WTC11 (cell line): ENCODE results near the gene CAPZA3. TPM values are rescaled to one million over a fixed set of nuclear protein-coding genes. Genes with fewer than 3 reads are reported as not detected.

Experiments used
- ATAC-seq: fragments of 200-7000 bp; cut with Tn5 transposase; 2 replicates; pipeline ENCODE4 v1.10.0; 2021; ENCODE audit warnings: mild to moderate bottlenecking, moderate library complexity
- CTCF ChIA-PET: fragments of 300-600 bp; sonication (Branson Sonifier 250); formaldehyde crosslinking; loops from one replicate; lab custom pipeline; 2021; ENCODE audit warnings: antibody characterized with exemption; lab: Charles Lee
- POLR2A ChIA-PET: fragments of 350-600 bp; sonication (Branson Sonifier 250); formaldehyde crosslinking; loops from one replicate; lab custom pipeline; 2021; ENCODE audit warnings: antibody characterized with exemption; lab: Charles Lee
- DNase-seq: peaks from one replicate; pipeline ENCODE4 v3.0.0; 2021; ENCODE audit warnings: low spot score
- H3K27ac Mint-ChIP-seq: 2 replicates; pipeline ENCODE4 v1.8.0; 2021; ENCODE audit warnings: mixed read lengths
- H3K27me3 Mint-ChIP-seq: 2 replicates; pipeline ENCODE4 v1.8.0; 2021; ENCODE audit warnings: low read depth, mild to moderate bottlenecking, moderate library complexity, mixed read lengths
- H3K36me3 Mint-ChIP-seq: 2 replicates; pipeline ENCODE4 v1.8.0; 2021; ENCODE audit warnings: mixed read lengths
- H3K4me1 Mint-ChIP-seq: 2 replicates; pipeline ENCODE4 v1.8.0; 2022; ENCODE audit warnings: mixed read lengths
- H3K4me3 Mint-ChIP-seq: 2 replicates; pipeline ENCODE4 v1.8.0; 2021; ENCODE audit warnings: mild to moderate bottlenecking, moderate library complexity, mixed read lengths
- H3K9me3 Mint-ChIP-seq: 2 replicates; pipeline ENCODE4 v1.8.0; 2021; ENCODE audit warnings: mixed read lengths
- CBFB ChIP-seq: sonication (generic); formaldehyde crosslinking; IDR thresholded peaks from 2 replicates; pipeline ENCODE4 v1.8.1; 2022; ENCODE audit warnings: mild to moderate bottlenecking, low read depth, missing genetic modification reagents
- ELF4 ChIP-seq: sonication (generic); formaldehyde crosslinking; IDR thresholded peaks from 2 replicates; pipeline ENCODE4 v1.8.1; 2022; ENCODE audit warnings: low read depth, mild to moderate bottlenecking, moderate library complexity, missing genetic modification reagents
- FOXK1 ChIP-seq: sonication (generic); formaldehyde crosslinking; IDR thresholded peaks from 2 replicates; pipeline ENCODE4 v1.8.0; 2022; ENCODE audit warnings: mild to moderate bottlenecking, moderate library complexity, missing genetic modification reagents
- GABPB1 ChIP-seq: sonication (generic); formaldehyde crosslinking; IDR thresholded peaks from 2 replicates; pipeline ENCODE4 v1.8.1; 2023; ENCODE audit warnings: mild to moderate bottlenecking, missing genetic modification reagents
- IRF2 ChIP-seq: sonication (generic); formaldehyde crosslinking; IDR thresholded peaks from 2 replicates; pipeline ENCODE4 v1.8.0; 2022; ENCODE audit warnings: low read depth, missing genetic modification reagents, borderline replicate concordance
- MXD4 ChIP-seq: fragments of 250-450 bp; sonication (Bioruptor Pico); IDR thresholded peaks from 2 replicates; pipeline ENCODE4 v1.8.0; 2021; ENCODE audit warnings: mild to moderate bottlenecking, moderate library complexity, borderline replicate concordance
- MYBL2 ChIP-seq: sonication (generic); formaldehyde crosslinking; IDR thresholded peaks from 2 replicates; pipeline ENCODE4 v1.8.1; 2023; ENCODE audit warnings: mild to moderate bottlenecking, moderate library complexity, missing genetic modification reagents
- NFYB ChIP-seq: sonication (generic); formaldehyde crosslinking; conservative IDR thresholded peaks from 2 replicates; pipeline ENCODE4 v1.8.0; 2022; ENCODE audit warnings: low read depth, missing genetic modification reagents
- NR1H2 ChIP-seq: sonication (generic); formaldehyde crosslinking; IDR thresholded peaks from 2 replicates; pipeline ENCODE4 v1.9.0; 2021; ENCODE audit warnings: mild to moderate bottlenecking, moderate library complexity, missing genetic modification reagents
- SP1 ChIP-seq: sonication (generic); formaldehyde crosslinking; conservative IDR thresholded peaks from 2 replicates; pipeline ENCODE4 v1.8.1; 2022; ENCODE audit warnings: missing genetic modification reagents
- TEAD1 ChIP-seq: sonication (generic); formaldehyde crosslinking; IDR thresholded peaks from 2 replicates; pipeline ENCODE4 v1.8.0; 2022; ENCODE audit warnings: mild to moderate bottlenecking, missing genetic modification reagents
- TP53 ChIP-seq: sonication (generic); formaldehyde crosslinking; IDR thresholded peaks from 2 replicates; pipeline ENCODE4 v1.8.1; 2023; ENCODE audit warnings: mild to moderate bottlenecking, missing genetic modification reagents
- ZNF219 ChIP-seq: sonication (generic); formaldehyde crosslinking; IDR thresholded peaks from 2 replicates; pipeline ENCODE4 v1.8.0; 2023; ENCODE audit warnings: missing genetic modification reagents, mild to moderate bottlenecking, borderline replicate concordance
- ZNF317 ChIP-seq: sonication (generic); formaldehyde crosslinking; IDR thresholded peaks from 2 replicates; pipeline ENCODE4 v1.8.1; 2023; ENCODE audit warnings: low read depth, mild to moderate bottlenecking, moderate library complexity, missing genetic modification reagents, borderline replicate concordance
- ZNF416 ChIP-seq: fragments of 250-450 bp; sonication (Bioruptor Pico); IDR thresholded peaks from 2 replicates; pipeline ENCODE4 v1.9.0; 2021; ENCODE audit warnings: mild to moderate bottlenecking, inconsistent platforms
- total RNA-seq: library from RNA; stranded (reverse); gene quantifications from 3 replicates; pipeline ENCODE4 v1.2.3, GENCODE V29; 2021
- TF ChIP-seq, protein P1 (sequence below): fragments of 250-450 bp; sonication (Bioruptor Pico); conservative IDR thresholded peaks from 2 replicates; pipeline ENCODE4 v1.9.0; 2021; ENCODE audit warnings: mild to moderate bottlenecking
- TF ChIP-seq, protein P2 (sequence below): fragments of 250-450 bp; sonication (Bioruptor Pico); IDR thresholded peaks from 2 replicates; pipeline ENCODE4 v1.9.0; 2021; ENCODE audit warnings: mild to moderate bottlenecking, borderline replicate concordance
- TF ChIP-seq, protein P3 (sequence below): fragments of 250-450 bp; sonication (Bioruptor Pico); IDR thresholded peaks from 2 replicates; pipeline ENCODE4 v1.9.0; 2021; ENCODE audit warnings: mild to moderate bottlenecking
- TF ChIP-seq, protein P4 (sequence below): sonication (generic); formaldehyde crosslinking; IDR thresholded peaks from 2 replicates; pipeline ENCODE4 v1.8.1; 2022; ENCODE audit warnings: low read depth, missing genetic modification reagents, borderline replicate concordance
- TF ChIP-seq, protein P5 (sequence below): sonication (generic); formaldehyde crosslinking; IDR thresholded peaks from 2 replicates; pipeline ENCODE4 v1.8.0; 2022; ENCODE audit warnings: mild to moderate bottlenecking, missing genetic modification reagents

CAPZA3 gene
- total RNA-seq, 1 experiment from 2014 or later, result not detected

DNA sequence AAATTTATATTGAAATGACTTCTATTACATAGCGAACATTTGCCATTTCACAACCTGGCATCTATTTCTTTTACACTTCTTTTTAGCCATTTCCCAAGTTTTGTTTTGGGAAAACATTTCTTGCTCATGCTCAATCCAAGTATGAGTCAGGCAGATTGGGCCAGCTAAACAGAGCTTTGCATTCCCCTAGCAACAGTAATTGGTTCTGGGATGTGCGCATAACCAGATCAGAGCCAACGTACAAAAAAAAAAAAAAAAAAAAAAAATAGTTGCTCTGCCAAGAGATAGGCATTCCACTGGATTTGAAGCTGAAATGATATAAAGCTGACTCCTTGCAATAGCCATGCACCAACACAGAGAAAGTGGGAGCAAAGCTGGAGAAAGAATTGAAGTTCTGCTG, 37.6 kb upstream of the CAPZA3 start:
- ChIA-PET CTCF (interaction anchor here (0.6 kb wide), 2 partner anchors 436 to 941 kb away, joined by 3 read pairs; no protein-coding TSS in a partner anchor), POLR2A (no interaction called here)
- Mint-ChIP-seq H3K27ac (no peak overlapping the region), H3K27me3 (no peaks in the 10 kb centered on the region), H3K36me3 (no peaks in the 10 kb centered on the region), H3K4me3 (no peak overlapping the region), H3K9me3 (no peaks in the 10 kb centered on the region), H3K4me1 (peaks cover 9% of the 10 kb centered on the region)
- no peak for ATAC-seq
- no peak for DNase-seq
- no peak for TF ChIP-seq NR1H2 (CRISPR knock-in tag)
- no peak for TF ChIP-seq ELF4 (CRISPR knock-in tag)
- no peak for TF ChIP-seq NFYB
- TF ChIP-seq MYBL2 (CRISPR knock-in tag), result no peak
- TF ChIP-seq, protein P1, sequence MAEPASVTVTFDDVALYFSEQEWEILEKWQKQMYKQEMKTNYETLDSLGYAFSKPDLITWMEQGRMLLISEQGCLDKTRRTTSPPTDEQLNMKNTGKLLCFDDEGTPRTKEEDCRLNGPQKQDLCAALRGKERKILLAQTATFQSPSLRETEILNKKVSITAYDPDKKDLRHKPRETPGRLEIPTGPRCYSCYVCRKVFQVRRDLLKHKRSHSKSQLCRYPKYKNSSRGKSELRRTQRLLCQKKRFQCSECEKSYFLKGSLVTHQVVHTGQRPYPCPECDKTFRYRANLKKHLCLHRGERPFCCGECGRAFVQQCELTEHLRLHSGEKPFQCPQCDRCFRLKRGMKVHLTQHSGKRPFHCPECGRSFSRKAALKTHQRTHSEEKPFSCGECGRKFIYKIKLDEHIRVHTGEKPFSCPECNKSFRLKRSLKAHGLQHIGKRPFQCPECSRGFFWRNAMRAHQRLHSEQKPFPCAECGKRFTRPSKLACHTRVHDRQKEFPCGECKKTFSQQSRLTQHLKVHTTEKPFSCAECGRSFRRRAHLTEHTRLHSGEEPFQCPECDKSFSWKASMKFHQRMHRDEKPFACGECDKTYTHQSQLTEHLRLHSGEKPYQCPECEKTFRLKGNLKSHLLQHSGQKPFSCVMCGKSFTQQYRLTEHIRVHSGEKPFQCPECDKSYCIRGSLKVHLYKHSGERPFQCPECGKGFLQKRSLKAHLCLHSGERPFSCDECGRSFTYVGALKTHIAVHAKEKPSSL (CRISPR knock-in tag), result no peak
- TF ChIP-seq ZNF219 (CRISPR knock-in tag), result no peak
- TF ChIP-seq TEAD1 (CRISPR knock-in tag), result no peak
- no peak for TF ChIP-seq ZNF317 (CRISPR knock-in tag)
- TF ChIP-seq, protein P2, sequence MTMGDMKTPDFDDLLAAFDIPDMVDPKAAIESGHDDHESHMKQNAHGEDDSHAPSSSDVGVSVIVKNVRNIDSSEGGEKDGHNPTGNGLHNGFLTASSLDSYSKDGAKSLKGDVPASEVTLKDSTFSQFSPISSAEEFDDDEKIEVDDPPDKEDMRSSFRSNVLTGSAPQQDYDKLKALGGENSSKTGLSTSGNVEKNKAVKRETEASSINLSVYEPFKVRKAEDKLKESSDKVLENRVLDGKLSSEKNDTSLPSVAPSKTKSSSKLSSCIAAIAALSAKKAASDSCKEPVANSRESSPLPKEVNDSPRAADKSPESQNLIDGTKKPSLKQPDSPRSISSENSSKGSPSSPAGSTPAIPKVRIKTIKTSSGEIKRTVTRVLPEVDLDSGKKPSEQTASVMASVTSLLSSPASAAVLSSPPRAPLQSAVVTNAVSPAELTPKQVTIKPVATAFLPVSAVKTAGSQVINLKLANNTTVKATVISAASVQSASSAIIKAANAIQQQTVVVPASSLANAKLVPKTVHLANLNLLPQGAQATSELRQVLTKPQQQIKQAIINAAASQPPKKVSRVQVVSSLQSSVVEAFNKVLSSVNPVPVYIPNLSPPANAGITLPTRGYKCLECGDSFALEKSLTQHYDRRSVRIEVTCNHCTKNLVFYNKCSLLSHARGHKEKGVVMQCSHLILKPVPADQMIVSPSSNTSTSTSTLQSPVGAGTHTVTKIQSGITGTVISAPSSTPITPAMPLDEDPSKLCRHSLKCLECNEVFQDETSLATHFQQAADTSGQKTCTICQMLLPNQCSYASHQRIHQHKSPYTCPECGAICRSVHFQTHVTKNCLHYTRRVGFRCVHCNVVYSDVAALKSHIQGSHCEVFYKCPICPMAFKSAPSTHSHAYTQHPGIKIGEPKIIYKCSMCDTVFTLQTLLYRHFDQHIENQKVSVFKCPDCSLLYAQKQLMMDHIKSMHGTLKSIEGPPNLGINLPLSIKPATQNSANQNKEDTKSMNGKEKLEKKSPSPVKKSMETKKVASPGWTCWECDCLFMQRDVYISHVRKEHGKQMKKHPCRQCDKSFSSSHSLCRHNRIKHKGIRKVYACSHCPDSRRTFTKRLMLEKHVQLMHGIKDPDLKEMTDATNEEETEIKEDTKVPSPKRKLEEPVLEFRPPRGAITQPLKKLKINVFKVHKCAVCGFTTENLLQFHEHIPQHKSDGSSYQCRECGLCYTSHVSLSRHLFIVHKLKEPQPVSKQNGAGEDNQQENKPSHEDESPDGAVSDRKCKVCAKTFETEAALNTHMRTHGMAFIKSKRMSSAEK (CRISPR knock-in tag), result no peak
- TF ChIP-seq MXD4 (CRISPR knock-in tag), result no peak
- no peak for TF ChIP-seq TP53 (CRISPR knock-in tag)
- TF ChIP-seq SP1, result no peak
- TF ChIP-seq, protein P3, sequence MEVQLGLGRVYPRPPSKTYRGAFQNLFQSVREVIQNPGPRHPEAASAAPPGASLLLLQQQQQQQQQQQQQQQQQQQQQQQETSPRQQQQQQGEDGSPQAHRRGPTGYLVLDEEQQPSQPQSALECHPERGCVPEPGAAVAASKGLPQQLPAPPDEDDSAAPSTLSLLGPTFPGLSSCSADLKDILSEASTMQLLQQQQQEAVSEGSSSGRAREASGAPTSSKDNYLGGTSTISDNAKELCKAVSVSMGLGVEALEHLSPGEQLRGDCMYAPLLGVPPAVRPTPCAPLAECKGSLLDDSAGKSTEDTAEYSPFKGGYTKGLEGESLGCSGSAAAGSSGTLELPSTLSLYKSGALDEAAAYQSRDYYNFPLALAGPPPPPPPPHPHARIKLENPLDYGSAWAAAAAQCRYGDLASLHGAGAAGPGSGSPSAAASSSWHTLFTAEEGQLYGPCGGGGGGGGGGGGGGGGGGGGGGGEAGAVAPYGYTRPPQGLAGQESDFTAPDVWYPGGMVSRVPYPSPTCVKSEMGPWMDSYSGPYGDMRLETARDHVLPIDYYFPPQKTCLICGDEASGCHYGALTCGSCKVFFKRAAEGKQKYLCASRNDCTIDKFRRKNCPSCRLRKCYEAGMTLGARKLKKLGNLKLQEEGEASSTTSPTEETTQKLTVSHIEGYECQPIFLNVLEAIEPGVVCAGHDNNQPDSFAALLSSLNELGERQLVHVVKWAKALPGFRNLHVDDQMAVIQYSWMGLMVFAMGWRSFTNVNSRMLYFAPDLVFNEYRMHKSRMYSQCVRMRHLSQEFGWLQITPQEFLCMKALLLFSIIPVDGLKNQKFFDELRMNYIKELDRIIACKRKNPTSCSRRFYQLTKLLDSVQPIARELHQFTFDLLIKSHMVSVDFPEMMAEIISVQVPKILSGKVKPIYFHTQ (CRISPR knock-in tag), result no peak
- TF ChIP-seq FOXK1, result no peak
- no peak for TF ChIP-seq GABPB1 (CRISPR knock-in tag)
- TF ChIP-seq, protein P4, sequence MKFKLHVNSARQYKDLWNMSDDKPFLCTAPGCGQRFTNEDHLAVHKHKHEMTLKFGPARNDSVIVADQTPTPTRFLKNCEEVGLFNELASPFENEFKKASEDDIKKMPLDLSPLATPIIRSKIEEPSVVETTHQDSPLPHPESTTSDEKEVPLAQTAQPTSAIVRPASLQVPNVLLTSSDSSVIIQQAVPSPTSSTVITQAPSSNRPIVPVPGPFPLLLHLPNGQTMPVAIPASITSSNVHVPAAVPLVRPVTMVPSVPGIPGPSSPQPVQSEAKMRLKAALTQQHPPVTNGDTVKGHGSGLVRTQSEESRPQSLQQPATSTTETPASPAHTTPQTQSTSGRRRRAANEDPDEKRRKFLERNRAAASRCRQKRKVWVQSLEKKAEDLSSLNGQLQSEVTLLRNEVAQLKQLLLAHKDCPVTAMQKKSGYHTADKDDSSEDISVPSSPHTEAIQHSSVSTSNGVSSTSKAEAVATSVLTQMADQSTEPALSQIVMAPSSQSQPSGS, result no peak
- TF ChIP-seq CBFB (CRISPR knock-in tag), result no peak
- TF ChIP-seq, protein P5, sequence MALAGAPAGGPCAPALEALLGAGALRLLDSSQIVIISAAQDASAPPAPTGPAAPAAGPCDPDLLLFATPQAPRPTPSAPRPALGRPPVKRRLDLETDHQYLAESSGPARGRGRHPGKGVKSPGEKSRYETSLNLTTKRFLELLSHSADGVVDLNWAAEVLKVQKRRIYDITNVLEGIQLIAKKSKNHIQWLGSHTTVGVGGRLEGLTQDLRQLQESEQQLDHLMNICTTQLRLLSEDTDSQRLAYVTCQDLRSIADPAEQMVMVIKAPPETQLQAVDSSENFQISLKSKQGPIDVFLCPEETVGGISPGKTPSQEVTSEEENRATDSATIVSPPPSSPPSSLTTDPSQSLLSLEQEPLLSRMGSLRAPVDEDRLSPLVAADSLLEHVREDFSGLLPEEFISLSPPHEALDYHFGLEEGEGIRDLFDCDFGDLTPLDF, result no peak
- TF ChIP-seq IRF2 (CRISPR knock-in tag), result no peak
- no peak for TF ChIP-seq ZNF416 (CRISPR knock-in tag)
